K562 (cell line): ENCODE measurements around the gene SLC6A13. TPM values are rescaled to one million over a fixed set of nuclear protein-coding genes. Genes with fewer than 3 reads are reported as not detected.

Experiments used
- ATAC-seq: fragments of 200-7000 bp; cut with Tn5 transposase; 3 replicates; pipeline ENCODE4 v1.9.1; 2020; ENCODE audit warnings: moderate library complexity
- BruUV-seq: library from RNA; stranded (reverse); fragments of 400-500 nt; replicated peaks from 2 replicates; lab custom pipeline; 2021; lab: Mats Ljungman, UMichigan
- CTCF ChIA-PET: fragments of 300-600 bp; formaldehyde crosslinking; extraction: SDS; loops from one replicate; lab custom pipeline; 2021; ENCODE audit warnings: low intra/inter-chr PET ratio; lab: Yijun Ruan, JAX
- POLR2A ChIA-PET: fragments of 300-600, 350-650 bp; sonication (Branson Sonifier 250); formaldehyde crosslinking; extraction: SDS; loops from one replicate; lab custom pipeline; 2021; ENCODE audit warnings: antibody characterized with exemption, inconsistent platforms; lab: Yijun Ruan, JAX
- DNase-seq, 4 experiments: peaks; one replicate each; pipeline versions ENCODE4 v3.0.0 to v3.0.0-alpha.2; 2011 to 2018; ENCODE audit warnings: low spot score in 3 of 4, mixed read lengths in 3 of 4; ENCODE audit errors: extremely low read depth in 1 of 4
- FAIRE-seq: peaks from 2 replicates; lab custom pipeline; 2011; peaks lifted over from hg19 to GRCh38; lab: Jason Lieb, UNC
- H2AFZ ChIP-seq: 2 replicates; pipeline ENCODE4 v1.6.0; 2011; ENCODE audit warnings: low read depth, low read length, control low read depth, inconsistent platforms
- H3K27ac ChIP-seq: fragments of 200-600 bp; 3 replicates; pipeline ENCODE4 v1.8.0; 2011; ENCODE audit warnings: low read depth, mild to moderate bottlenecking, control low read depth, inconsistent platforms, low read length, moderate library complexity, mixed read lengths; ENCODE audit errors: extremely low read depth
- H3K27me3 ChIP-seq, 2 experiments: fragments of 300-600 bp in 1 of 2; 2 replicates in 1 of 2; 3 replicates in 1 of 2; pipeline versions ENCODE4 v1.6.0 to v1.8.0; 2011; ENCODE audit warnings: inconsistent platforms in 2 of 2, low read length in 2 of 2, mild to moderate bottlenecking in 1 of 2, mixed read lengths in 1 of 2, moderate library complexity in 1 of 2; ENCODE audit not compliant: control insufficient read depth in 2 of 2, insufficient read depth in 2 of 2
- H3K36me3 ChIP-seq: fragments of 300-600 bp; 3 replicates; pipeline ENCODE4 v1.8.0; 2011; ENCODE audit warnings: mild to moderate bottlenecking, low read length, inconsistent platforms; ENCODE audit not compliant: control insufficient read depth, insufficient read depth
- H3K4me1 ChIP-seq, 2 experiments: fragments of 200-600 bp in 1 of 2; replicated peaks in 1 of 2; 2 replicates in 1 of 2; 3 replicates in 1 of 2; pipeline versions ENCODE4 v1.5.1 to v1.8.0; 2011; ENCODE audit warnings: inconsistent platforms in 2 of 2, low read length in 2 of 2, mild to moderate bottlenecking in 1 of 2, mixed read lengths in 1 of 2, moderate library complexity in 1 of 2; ENCODE audit not compliant: control insufficient read depth in 2 of 2, insufficient read depth in 2 of 2
- H3K4me2 ChIP-seq: 2 replicates; pipeline ENCODE4 v1.6.1; 2011; ENCODE audit warnings: low read length, control low read depth, inconsistent platforms, mixed read lengths; ENCODE audit not compliant: insufficient read depth
- H3K4me3 ChIP-seq: fragments of 200-600 bp; sonication (generic), shearing (Covaris generic); 2 replicates; pipeline ENCODE4 v1.5.1; 2016; ENCODE audit warnings: control low read depth, inconsistent platforms
- H3K79me2 ChIP-seq: fragments of 200-600 bp; 3 replicates; pipeline ENCODE4 v1.8.0; 2011; ENCODE audit warnings: low read length, inconsistent platforms; ENCODE audit not compliant: control insufficient read depth, insufficient read depth
- H3K9ac ChIP-seq, 2 experiments: 2 replicates each; pipeline versions ENCODE4 v1.6.0 to v1.6.1; 2011; ENCODE audit warnings: low read depth in 2 of 2, low read length in 2 of 2, control low read depth in 1 of 2, inconsistent platforms in 1 of 2, mild to moderate bottlenecking in 1 of 2, mixed read lengths in 1 of 2; ENCODE audit not compliant: insufficient read depth in 1 of 2
- H3K9me1 ChIP-seq: one replicate; pipeline ENCODE4 v1.6.0; 2011; ENCODE audit warnings: inconsistent platforms, mild to moderate bottlenecking, low read length, moderate library complexity; ENCODE audit not compliant: control insufficient read depth, insufficient read depth
- H3K9me3 ChIP-seq: replicated peaks from 2 replicates; pipeline ENCODE4 v1.5.1; 2011; ENCODE audit warnings: low read depth, low read length, inconsistent platforms; ENCODE audit not compliant: control insufficient read depth, insufficient read depth
- H4K20me1 ChIP-seq: replicated peaks from 2 replicates; pipeline ENCODE4 v1.6.1; 2011; ENCODE audit warnings: low read length, inconsistent platforms, mixed read lengths; ENCODE audit not compliant: control insufficient read depth, insufficient read depth
- BHLHE40 ChIP-seq: IDR thresholded peaks from 2 replicates; pipeline ENCODE4 v1.6.1; 2011; ENCODE audit warnings: low read length, improper control_type of control experiment
- CBX3 ChIP-seq, 2 experiments: IDR thresholded peaks; 1 replicate in 1 of 2; 2 replicates in 1 of 2; pipeline ENCODE4 v1.6.1; 2012; ENCODE audit warnings: inconsistent platforms in 2 of 2, low read length in 2 of 2, borderline replicate concordance in 1 of 2, control low read depth in 1 of 2
- CHCHD3 ChIP-seq: fragments of 250-450 bp; sonication (Bioruptor Pico); IDR thresholded peaks from 2 replicates; pipeline ENCODE4 v2.1.2; 2022; ENCODE audit warnings: mild to moderate bottlenecking
- HNRNPUL1 ChIP-seq: fragments of 200-400 bp; formaldehyde crosslinking; IDR thresholded peaks from 2 replicates; pipeline ENCODE4 v1.6.1; 2017; ENCODE audit warnings: low read length
- RFX5 ChIP-seq: IDR thresholded peaks from 2 replicates; pipeline ENCODE4 v1.6.1; 2011; ENCODE audit warnings: low read depth, mild to moderate bottlenecking, improper control_type of control experiment, low read length
- SP2 ChIP-seq: IDR thresholded peaks from 2 replicates; pipeline ENCODE4 v1.6.1; 2011; ENCODE audit warnings: mild to moderate bottlenecking, low read depth, low read length, moderate library complexity; ENCODE audit not compliant: poor library complexity, severe bottlenecking; ENCODE audit errors: extremely low read depth
- TCF7L2 ChIP-seq: fragments of 150-350 bp; IDR thresholded peaks from 2 replicates; pipeline ENCODE4 v1.6.1; 2016; ENCODE audit warnings: low read depth, mild to moderate bottlenecking, low read length, moderate library complexity
- TGIF2 ChIP-seq: sonication (generic); formaldehyde crosslinking; IDR thresholded peaks from 2 replicates; pipeline ENCODE4 v1.8.1; 2022; ENCODE audit warnings: mild to moderate bottlenecking, missing genetic modification reagents, moderate library complexity
- WGBS: fragments of 100-300 bp; shearing (Covaris generic); methylation state at CpG from one replicate; pipeline ENCODE4 v1.1.6; 2016; ENCODE audit warnings: low coverage, mixed read lengths; ENCODE audit not compliant: insufficient coverage; ENCODE audit errors: missing lambda C conversion rate; 5-methylcytosine and 5-hydroxymethylcytosine counted together
- in situ Hi-C: fragments of 300-500 bp; cut with MboI; formaldehyde crosslinking; loops from 4 replicates; pipeline ENCODE4 v1.15.0; 2018; ENCODE audit warnings: inconsistent platforms, mixed read lengths
- intact Hi-C: fragments of 100-400 bp; cut with micrococcal nuclease; formaldehyde crosslinking; loops from 2 replicates; pipeline ENCODE4 v1.14.2; 2022
- polyA plus RNA-seq, 8 experiments: library from polyadenylated mRNA; depleted of rRNA in 4 of 8; stranded (reverse) in 5 of 8; unstranded in 3 of 8; fragments of >200 nt; fragmentation: Nextera tagmentation in 2 of 8; fragmentation: Illumina TruSeq in 1 of 8; extraction: Ambion mirVana in 2 of 8; extraction: Trizol in 1 of 8; gene quantifications; 2 replicates each; pipeline versions ENCODE4 v1.2.1 to v1.2.3, GENCODE V29; 2011 to 2014; ENCODE audit warnings: inconsistent platforms in 1 of 8, missing spikeins in 1 of 8
- total RNA-seq, 7 experiments: library from RNA; depleted of rRNA in 6 of 7; stranded (reverse); fragments of >200 nt in 6 of 7; fragmentation: Illumina TruSeq in 2 of 7; extraction: Trizol in 2 of 7; gene quantifications; 2 replicates each; pipeline versions ENCODE4 v1.2.1 to v1.2.3, GENCODE V29; 2011 to 2021; ENCODE audit warnings: low replicate concordance in 1 of 7
- TF ChIP-seq, protein P1 (sequence below), 2 experiments: fragments of 200-800 bp in 1 of 2; sonication (Bioruptor generic) in 1 of 2; sonication (generic) in 1 of 2; formaldehyde crosslinking in 1 of 2; IDR thresholded peaks in 1 of 2; conservative IDR thresholded peaks in 1 of 2; 2 replicates each; pipeline versions ENCODE4 v1.5.0 to v1.6.1; 2016 to 2020; ENCODE audit warnings: missing compliant biosample characterization in 1 of 2, missing genetic modification characterization in 1 of 2, missing genetic modification reagents in 1 of 2
- TF ChIP-seq, protein P2 (sequence below), 3 experiments: fragments of 200-800 bp in 1 of 3; fragments of 250-450 bp in 1 of 3; fragments of 450-650 bp in 1 of 3; sonication (Bioruptor Pico) in 1 of 3; sonication (Bioruptor generic) in 1 of 3; formaldehyde crosslinking in 1 of 3; IDR thresholded peaks; 2 replicates each; pipeline versions ENCODE4 v1.6.1 to v1.8.0; 2016 to 2022; ENCODE audit warnings: mild to moderate bottlenecking in 2 of 3, missing genetic modification characterization in 2 of 3, missing compliant biosample characterization in 1 of 3, moderate library complexity in 1 of 3
- TF ChIP-seq, protein P3 (sequence below): sonication (generic); formaldehyde crosslinking; IDR thresholded peaks from 2 replicates; pipeline ENCODE4 v1.8.0; 2022; ENCODE audit warnings: missing genetic modification reagents, mild to moderate bottlenecking, moderate library complexity, borderline replicate concordance

SLC6A13 gene
- total and polyA plus RNA-seq, 9 of the 15 experiments (the other 6 are each of a cell fraction or from before 2014, with no cell fraction given), result 0.06 to 0.33 (median 0.22) TPM; not detected in 4

DNA sequence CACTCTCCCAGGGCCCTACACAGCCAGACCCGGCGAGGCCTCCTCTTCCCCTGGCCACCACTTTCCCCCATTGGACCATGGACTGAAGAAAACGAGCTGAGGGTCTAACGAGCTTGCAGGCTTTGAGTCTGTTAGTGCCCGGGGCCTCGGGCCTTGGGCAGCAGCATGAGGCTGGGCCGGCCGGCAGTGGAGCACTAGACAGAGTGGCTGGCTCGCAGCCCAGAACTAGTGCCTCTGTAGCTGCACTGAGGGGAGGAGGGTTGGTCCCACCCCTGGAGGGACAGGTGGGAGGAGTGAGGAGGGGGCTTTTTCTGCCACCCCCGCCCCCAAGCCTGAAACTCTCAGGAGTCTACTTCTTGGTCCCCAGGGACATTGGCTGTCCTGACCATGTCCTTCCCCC lies 87.4 kb downstream of the SLC6A13 start:
- intact Hi-C loops (no loop called here), in situ Hi-C loops (no loop called here)
- H3K9me1 ChIP-seq, result no peaks in the 10 kb centered on the region
- H3K27me3 ChIP-seq, result peaks cover 2 to 76% of the 10 kb centered on the region in 2 experiments; a peak in 3 of 5 replicates
- CTCF ChIA-PET, result no interaction called here
- no peak overlapping the region for H3K27ac ChIP-seq
- POLR2A ChIA-PET, result no interaction called here
- no peaks in the 10 kb centered on the region for H3K9me3 ChIP-seq
- H3K9ac ChIP-seq, result no peak overlapping the region
- no peaks in the 10 kb centered on the region for H3K79me2 ChIP-seq
- FAIRE-seq, result no peak
- no peak for DNase-seq
- no peak overlapping the region for H2AFZ ChIP-seq
- H3K4me1 ChIP-seq, result peaks cover 0 to 32% of the 10 kb centered on the region in 2 experiments; a peak in 3 of 5 replicates
- no peaks in the 10 kb centered on the region for H3K36me3 ChIP-seq
- H4K20me1 ChIP-seq, result no peaks in the 10 kb centered on the region
- no peak overlapping the region for H3K4me3 ChIP-seq
- WGBS, result 3% methylated on average over 7 of the region's 10 CpGs
- no peak for ATAC-seq
- H3K4me2 ChIP-seq, result no peak overlapping the region
- no TSS peak for BruUV-seq
- TF ChIP-seq TGIF2, result no peak
- no peak for TF ChIP-seq HNRNPUL1
- TF ChIP-seq RFX5, result no peak
- no peak for TF ChIP-seq SP2
- TF ChIP-seq CHCHD3 (CRISPR knock-in tag), result no peak
- no peak for TF ChIP-seq CBX3 (IDR thresholded peaks at IDR 0.05; ENCODE audit: borderline replicate concordance in 1 of 2, low read length in 2 of 2)
- TF ChIP-seq TCF7L2, result no peak
- TF ChIP-seq, protein P1, sequence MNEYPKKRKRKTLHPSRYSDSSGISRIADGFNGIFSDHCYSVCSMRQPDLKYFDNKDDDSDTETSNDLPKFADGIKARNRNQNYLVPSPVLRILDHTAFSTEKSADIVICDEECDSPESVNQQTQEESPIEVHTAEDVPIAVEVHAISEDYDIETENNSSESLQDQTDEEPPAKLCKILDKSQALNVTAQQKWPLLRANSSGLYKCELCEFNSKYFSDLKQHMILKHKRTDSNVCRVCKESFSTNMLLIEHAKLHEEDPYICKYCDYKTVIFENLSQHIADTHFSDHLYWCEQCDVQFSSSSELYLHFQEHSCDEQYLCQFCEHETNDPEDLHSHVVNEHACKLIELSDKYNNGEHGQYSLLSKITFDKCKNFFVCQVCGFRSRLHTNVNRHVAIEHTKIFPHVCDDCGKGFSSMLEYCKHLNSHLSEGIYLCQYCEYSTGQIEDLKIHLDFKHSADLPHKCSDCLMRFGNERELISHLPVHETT (CRISPR knock-in tag; conservative IDR thresholded peaks at IDR 0.05 in 1 of 2, IDR thresholded peaks at IDR 0.05 in 1 of 2), result no peak
- TF ChIP-seq, protein P2, sequence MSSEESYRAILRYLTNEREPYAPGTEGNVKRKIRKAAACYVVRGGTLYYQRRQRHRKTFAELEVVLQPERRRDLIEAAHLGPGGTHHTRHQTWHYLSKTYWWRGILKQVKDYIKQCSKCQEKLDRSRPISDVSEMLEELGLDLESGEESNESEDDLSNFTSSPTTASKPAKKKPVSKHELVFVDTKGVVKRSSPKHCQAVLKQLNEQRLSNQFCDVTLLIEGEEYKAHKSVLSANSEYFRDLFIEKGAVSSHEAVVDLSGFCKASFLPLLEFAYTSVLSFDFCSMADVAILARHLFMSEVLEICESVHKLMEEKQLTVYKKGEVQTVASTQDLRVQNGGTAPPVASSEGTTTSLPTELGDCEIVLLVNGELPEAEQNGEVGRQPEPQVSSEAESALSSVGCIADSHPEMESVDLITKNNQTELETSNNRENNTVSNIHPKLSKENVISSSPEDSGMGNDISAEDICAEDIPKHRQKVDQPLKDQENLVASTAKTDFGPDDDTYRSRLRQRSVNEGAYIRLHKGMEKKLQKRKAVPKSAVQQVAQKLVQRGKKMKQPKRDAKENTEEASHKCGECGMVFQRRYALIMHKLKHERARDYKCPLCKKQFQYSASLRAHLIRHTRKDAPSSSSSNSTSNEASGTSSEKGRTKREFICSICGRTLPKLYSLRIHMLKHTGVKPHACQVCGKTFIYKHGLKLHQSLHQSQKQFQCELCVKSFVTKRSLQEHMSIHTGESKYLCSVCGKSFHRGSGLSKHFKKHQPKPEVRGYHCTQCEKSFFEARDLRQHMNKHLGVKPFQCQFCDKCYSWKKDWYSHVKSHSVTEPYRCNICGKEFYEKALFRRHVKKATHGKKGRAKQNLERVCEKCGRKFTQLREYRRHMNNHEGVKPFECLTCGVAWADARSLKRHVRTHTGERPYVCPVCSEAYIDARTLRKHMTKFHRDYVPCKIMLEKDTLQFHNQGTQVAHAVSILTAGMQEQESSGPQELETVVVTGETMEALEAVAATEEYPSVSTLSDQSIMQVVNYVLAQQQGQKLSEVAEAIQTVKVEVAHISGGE (CRISPR knock-in tag; IDR thresholded peaks at IDR 0.05), result no peak
- TF ChIP-seq, protein P3, sequence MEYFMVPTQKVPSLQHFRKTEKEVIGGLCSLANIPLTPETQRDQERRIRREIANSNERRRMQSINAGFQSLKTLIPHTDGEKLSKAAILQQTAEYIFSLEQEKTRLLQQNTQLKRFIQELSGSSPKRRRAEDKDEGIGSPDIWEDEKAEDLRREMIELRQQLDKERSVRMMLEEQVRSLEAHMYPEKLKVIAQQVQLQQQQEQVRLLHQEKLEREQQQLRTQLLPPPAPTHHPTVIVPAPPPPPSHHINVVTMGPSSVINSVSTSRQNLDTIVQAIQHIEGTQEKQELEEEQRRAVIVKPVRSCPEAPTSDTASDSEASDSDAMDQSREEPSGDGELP (CRISPR knock-in tag), result no peak
- TF ChIP-seq BHLHE40, result no peak
